Large intestine (tissue), 3 donors: Measurements from ENCODE around the gene ZNF598. TPM values are rescaled to one million over a fixed set of nuclear protein-coding genes. Genes with fewer than 3 reads are reported as not detected.

Source experiments
- DNase-seq, 2 donors: peaks; one replicate each; pipeline versions ENCODE4 v3.0.0 to v3.0.0-alpha.2; 2013
- H3K27ac ChIP-seq: one replicate; pipeline ENCODE4 v1.5.1; 2013; ENCODE audit warnings: low read length
- H3K27me3 ChIP-seq: 2 replicates; pipeline ENCODE4 v1.6.1; 2013; ENCODE audit warnings: low read length; ENCODE audit not compliant: control insufficient read depth, insufficient read depth
- H3K36me3 ChIP-seq: 2 replicates; pipeline ENCODE4 v1.6.1; 2013; ENCODE audit warnings: low read length; ENCODE audit not compliant: control insufficient read depth, insufficient read depth
- H3K4me1 ChIP-seq: one replicate; pipeline ENCODE4 v1.6.1; 2013; ENCODE audit warnings: low read length; ENCODE audit not compliant: control insufficient read depth, insufficient read depth
- H3K4me3 ChIP-seq: one replicate; pipeline ENCODE4 v1.5.1; 2013; ENCODE audit warnings: low read length
- H3K9me3 ChIP-seq: one replicate; pipeline ENCODE4 v1.6.1; 2013; ENCODE audit warnings: mild to moderate bottlenecking, low read depth, low read length, moderate library complexity; ENCODE audit not compliant: control insufficient read depth
- WGBS: methylation state at CpG from one replicate; pipeline ENCODE4 v1.1.5; 2013; ENCODE audit warnings: low lambda C conversion rate; ENCODE audit not compliant: insufficient coverage; 5-methylcytosine and 5-hydroxymethylcytosine counted together
- polyA plus RNA-seq: library from polyadenylated mRNA; unstranded; fragments of 120-200 nt; gene quantifications from one replicate; pipeline ENCODE4 v1.2.1, GENCODE V29; 2013

ZNF598 gene
- polyA plus RNA-seq, 1 donor = 28.9 TPM

- Histone ChIP-seq H3K9me3 (peaks cover 6% of the 10 kb centered on the region), H3K27me3 (no peaks in the 10 kb centered on the region), H3K27ac (no peak overlapping the region), H3K4me3 (no peak overlapping the region), H3K36me3 (peaks cover 39% of the 10 kb centered on the region), H3K4me1 (peaks cover 42% of the 10 kb centered on the region)
- no CpG with 5 or more reads among the region's 20 CpGs for WGBS
- no peak for DNase-seq
Observed at GRCh38 chr16:2040787-2041522, 31.3 kb upstream of the ZNF598 start.

DNA sequence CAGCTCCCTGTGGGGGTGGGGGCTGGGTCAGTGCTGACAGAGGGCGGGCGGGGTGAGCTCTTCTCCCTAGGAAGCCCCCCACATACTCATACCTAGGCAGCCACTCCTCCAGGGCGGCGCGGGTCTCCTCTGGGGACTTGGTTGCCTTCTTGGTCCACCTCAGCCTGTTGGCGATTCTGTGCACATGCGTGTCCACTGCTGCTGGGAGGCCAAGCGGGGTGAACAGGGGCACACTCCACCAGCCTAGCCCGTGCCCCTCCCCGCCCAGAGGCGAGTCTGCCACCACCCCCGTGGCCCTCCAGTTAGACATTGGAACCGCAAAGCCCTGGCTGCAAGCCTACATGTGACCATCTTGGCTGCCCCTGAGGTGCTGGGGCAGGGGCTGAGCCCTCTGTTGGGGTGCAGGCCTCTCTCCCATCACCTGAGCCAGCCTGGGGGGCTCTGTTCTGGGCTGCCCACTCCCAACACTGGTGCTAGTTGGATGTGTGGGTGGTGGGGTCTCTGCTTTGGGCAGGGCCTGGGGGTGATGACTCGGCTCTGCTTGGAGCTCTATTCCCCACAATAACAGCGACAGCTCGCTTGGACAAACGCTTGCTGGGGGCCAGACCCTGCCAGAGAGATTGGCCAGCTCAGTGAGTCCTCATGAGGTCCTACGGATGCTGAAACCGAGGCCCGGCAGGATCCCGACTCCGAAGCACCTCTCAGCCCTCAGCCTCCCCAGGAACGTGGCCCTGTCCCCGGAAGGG, 30.6 kb upstream of the ZNF598 start:
- Histone ChIP-seq H3K36me3 (peaks cover 35% of the 10 kb centered on the region), H3K4me1 (peaks cover 49% of the 10 kb centered on the region), H3K27ac (peak overlapping the region; percentile 79), H3K4me3 (no peak overlapping the region), H3K9me3 (peaks cover 9% of the 10 kb centered on the region), H3K27me3 (no peaks in the 10 kb centered on the region)
- no peak for DNase-seq
- WGBS = no CpG with 5 or more reads among the region's 24 CpGs

DNA sequence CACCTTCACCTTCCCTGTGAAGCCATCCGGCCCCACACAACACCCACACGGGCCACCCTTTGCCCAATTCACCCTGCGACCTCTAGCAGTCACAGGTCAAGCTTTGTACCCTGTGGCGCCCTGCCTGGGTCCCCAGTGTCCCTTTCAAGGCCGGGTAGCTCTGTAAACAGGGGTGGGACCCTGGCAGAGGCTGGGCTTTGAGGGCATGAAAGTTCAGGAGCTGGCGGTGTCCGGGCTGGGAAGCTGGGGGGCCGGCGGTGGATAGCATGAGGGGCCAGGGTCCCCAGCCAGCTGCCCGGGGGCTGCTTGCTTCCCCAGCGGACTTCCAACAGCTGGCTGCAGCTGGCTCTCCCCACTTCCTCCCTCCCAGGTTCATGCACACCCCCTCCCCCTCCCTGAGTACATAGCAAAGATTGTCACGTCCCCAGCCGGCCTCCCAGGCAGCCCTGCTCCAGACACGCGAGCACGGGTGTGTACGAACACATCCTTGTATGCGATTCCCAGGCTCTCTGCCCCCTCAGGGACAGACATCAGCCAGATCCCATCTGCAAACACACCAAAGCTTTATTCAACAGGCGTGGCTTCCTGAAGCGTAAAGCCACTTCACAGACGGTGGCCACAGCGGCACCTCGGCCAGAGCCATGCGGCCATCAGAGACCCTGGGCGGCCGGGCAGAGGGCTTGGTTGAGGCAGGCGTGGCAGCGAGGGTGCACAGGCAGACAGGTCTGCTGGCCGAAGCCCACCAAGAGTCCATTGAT, 29.8 kb upstream of the ZNF598 start:
- H3K4me3 ChIP-seq = no peak overlapping the region

GRCh38 chr16:2038382-2039231, 29.0 kb upstream of the ZNF598 start:
- H3K4me3 ChIP-seq = no peak overlapping the region
- H3K36me3 ChIP-seq = peaks cover 32% of the 10 kb centered on the region
- peak overlapping the region; percentile 79 for H3K27ac ChIP-seq
- no peaks in the 10 kb centered on the region for H3K27me3 ChIP-seq
- DNase-seq = peak; percentile 41 to 43
- WGBS = no CpG with 5 or more reads among the region's 41 CpGs
- peaks cover 12% of the 10 kb centered on the region for H3K9me3 ChIP-seq
- H3K4me1 ChIP-seq = peaks cover 58% of the 10 kb centered on the region

More for the DNA sequence above, 29.8 kb upstream of the ZNF598 start:
- WGBS = no CpG with 5 or more reads among the region's 29 CpGs
- peak overlapping the region; percentile 79 for H3K27ac ChIP-seq
- no peaks in the 10 kb centered on the region for H3K27me3 ChIP-seq
- H3K9me3 ChIP-seq = peaks cover 9% of the 10 kb centered on the region
- H3K36me3 ChIP-seq = peaks cover 33% of the 10 kb centered on the region
- peaks cover 55% of the 10 kb centered on the region for H3K4me1 ChIP-seq
- DNase-seq = peak; percentile 82 to 84

GRCh38 chr16:2037647-2038381, 28.2 kb upstream of the ZNF598 start:
- no peaks in the 10 kb centered on the region for H3K27me3 ChIP-seq
- peaks cover 12% of the 10 kb centered on the region for H3K9me3 ChIP-seq
- H3K4me3 ChIP-seq = no peak overlapping the region
- peak overlapping the region; percentile 77 for H3K27ac ChIP-seq
- H3K36me3 ChIP-seq = peaks cover 27% of the 10 kb centered on the region
- peaks cover 65% of the 10 kb centered on the region for H3K4me1 ChIP-seq
- no peak for DNase-seq
- WGBS = 93% methylated on average over 5 of the region's 29 CpGs

DNA sequence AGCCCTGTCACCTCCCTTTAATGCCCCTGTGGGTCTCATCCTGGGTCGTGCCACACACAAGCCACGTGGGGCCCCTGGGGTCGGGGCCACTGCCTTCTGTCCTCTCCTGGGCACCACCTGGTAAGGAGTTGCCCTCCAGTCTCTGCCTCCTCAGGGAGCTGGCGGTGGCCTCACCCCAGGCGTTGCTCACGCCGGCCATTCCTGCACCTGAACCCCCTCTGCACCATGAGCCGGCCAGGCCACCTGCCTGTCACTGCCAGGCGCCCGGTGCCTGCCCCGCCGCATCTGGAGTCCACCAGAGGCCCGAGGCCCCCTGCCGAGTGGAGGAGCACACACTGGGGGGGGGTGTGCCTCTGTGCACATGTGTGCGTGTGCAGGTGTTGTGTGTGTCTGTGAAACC, 27.5 kb upstream of the ZNF598 start:
- H3K36me3 ChIP-seq = peaks cover 29% of the 10 kb centered on the region
- H3K27me3 ChIP-seq = no peaks in the 10 kb centered on the region
- H3K4me3 ChIP-seq = no peak overlapping the region
- peaks cover 62% of the 10 kb centered on the region for H3K4me1 ChIP-seq
- peak overlapping the region; percentile 77 for H3K27ac ChIP-seq
- WGBS = no CpG with 5 or more reads among the region's 15 CpGs
- H3K9me3 ChIP-seq = peaks cover 12% of the 10 kb centered on the region
- no peak for DNase-seq

DNA sequence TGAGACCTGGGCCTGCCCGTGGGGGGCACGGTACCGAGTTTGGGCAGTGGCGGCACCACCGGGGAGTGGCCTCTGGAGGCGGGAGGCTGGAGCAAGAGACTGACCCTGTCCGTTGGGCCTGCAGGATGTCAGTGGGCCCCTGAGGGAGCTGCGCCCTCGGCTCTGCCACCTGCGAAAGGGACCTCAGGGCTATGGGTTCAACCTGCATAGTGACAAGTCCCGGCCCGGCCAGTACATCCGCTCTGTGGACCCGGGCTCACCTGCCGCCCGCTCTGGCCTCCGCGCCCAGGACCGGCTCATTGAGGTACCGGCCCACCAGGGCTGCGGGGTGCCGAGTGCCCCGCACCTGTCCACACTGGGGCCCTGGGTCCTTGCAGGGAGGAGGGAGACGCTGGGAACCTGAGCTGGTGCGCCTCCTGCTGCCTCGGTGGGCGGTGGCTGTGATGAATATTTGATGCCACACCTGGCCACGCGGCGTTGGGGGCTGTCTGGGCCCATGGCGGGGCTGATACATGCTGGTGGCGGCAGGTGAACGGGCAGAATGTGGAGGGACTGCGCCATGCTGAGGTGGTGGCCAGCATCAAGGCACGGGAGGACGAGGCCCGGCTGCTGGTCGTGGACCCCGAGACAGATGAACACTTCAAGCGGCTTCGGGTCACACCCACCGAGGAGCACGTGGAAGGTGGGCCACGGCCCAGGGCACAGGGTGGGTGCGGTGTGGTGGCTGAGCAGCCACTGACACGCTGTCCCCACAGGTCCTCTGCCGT, 26.8 kb upstream of the ZNF598 start:
- H3K27me3 ChIP-seq = no peaks in the 10 kb centered on the region
- no peak overlapping the region for H3K4me3 ChIP-seq
- peak overlapping the region; percentile 40 for H3K27ac ChIP-seq
- DNase-seq = no peak
- peaks cover 27% of the 10 kb centered on the region for H3K36me3 ChIP-seq
- WGBS = no CpG with 5 or more reads among the region's 47 CpGs
- H3K9me3 ChIP-seq = peaks cover 12% of the 10 kb centered on the region
- peaks cover 59% of the 10 kb centered on the region for H3K4me1 ChIP-seq

DNA sequence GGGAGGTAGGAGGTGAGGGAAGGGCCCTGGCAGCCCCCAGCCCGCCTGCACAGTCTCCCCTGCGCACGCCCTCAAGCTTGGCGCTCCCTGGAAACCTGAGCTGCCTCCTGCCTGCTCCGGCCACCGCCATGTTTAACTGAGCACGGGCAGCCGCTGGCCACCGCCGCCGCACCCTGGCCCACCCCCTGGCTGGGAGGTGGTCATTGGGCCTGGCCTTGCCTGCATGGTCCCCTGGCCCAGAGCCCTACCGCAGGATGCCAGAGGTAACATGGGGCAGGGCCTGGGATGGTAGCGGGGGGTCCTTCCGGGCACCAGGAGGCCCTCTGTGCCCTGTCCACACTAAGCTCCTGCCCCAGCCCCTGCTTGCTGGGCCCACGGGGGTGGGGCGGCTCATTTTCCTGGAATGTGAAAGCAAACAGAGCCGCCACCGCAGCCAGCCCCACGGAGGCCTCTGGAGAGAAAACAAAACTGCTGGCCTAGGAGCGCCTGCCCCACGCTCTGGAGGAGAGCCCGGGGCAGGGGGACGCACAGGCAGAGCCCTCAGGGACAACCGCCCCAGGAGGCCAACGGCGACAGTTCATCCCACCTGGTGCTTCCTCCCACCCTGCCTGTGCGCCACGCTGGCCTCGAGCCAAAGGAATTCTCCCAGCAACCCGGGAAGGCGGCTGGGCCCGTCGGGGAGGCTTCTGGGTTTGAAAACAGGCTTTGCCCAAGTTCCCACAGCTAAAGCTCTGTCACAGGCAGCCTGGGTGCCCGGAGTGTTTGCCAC, 26.0 kb upstream of the ZNF598 start:
- peak in 1 of 2 donors; percentile 60 for DNase-seq
- Histone ChIP-seq H3K27ac (peak overlapping the region; percentile 40), H3K36me3 (peaks cover 26% of the 10 kb centered on the region), H3K4me1 (peaks cover 59% of the 10 kb centered on the region), H3K27me3 (no peaks in the 10 kb centered on the region), H3K4me3 (no peak overlapping the region), H3K9me3 (peaks cover 12% of the 10 kb centered on the region)
- WGBS = no CpG with 5 or more reads among the region's 34 CpGs
